ENCODE measurements around the gene KDM4B. TPM values are rescaled to one million over a fixed set of nuclear protein-coding genes. Genes with fewer than 3 reads are reported as not detected.
"Not testable (repeated sequence)": the region's sequence is repeated elsewhere in the genome, so short reads cannot be mapped to it uniquely, and the experiment has no call there.

Gene KDM4B
- total and polyA plus RNA-seq, 2 donors from 2014 or later, result 6.6 to 35.7 TPM

GRCh38 chr19:4972509-4973230, 3.8 kb downstream of the KDM4B start:
- peaks cover 0 to 41% (median 31%) of the 10 kb centered on the region in 3 donors for H3K4me1 ChIP-seq (ENCODE audit: control insufficient read depth in 2 of 3, insufficient read depth in 2 of 3, low read depth in 1 of 3, low read length in 3 of 3)

DNA sequence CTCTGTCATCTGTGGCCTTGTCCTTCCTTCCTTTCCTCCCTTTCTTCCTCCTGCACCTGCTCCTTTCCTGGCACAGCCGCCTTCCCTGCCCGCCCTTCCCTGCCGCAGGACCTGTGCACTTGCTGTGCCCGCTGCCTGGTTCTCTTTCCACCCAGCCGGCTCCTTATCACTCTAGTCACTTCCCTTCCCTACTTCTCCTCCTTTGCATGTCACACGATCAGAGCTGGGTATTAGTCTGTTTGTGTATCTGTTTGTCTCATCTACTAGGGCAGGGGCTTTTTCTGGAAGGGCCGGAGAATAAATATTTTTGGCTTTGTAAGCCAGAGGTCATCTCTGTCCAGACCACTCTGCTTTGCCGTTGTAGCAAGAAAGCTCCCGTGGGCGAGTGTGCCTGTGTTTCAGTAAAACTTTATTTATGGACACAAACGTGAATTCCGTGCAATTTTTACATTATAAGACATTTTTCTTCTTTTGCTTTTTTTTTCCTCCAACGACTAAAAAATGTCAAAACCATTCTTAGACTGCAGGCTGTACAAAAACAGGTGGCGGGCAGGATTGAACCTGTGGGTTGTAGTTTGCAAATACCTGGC, 6.1 kb downstream of the KDM4B start:
- no peak overlapping the region for H3K27ac ChIP-seq (ENCODE audit: low read depth in 2 of 2, low read length in 2 of 2)
- FAIRE-seq, result no peak
- intact Hi-C loops (cut with DNase I), result no loop called here
- TF ChIP-seq CTCF (IDR thresholded peaks at IDR 0.05; ENCODE audit: borderline replicate concordance, extremely low read depth, insufficient read depth), result no peak
- H3K9me3 ChIP-seq (ENCODE audit: control insufficient read depth in 2 of 3, insufficient read depth in 1 of 3, low read length in 3 of 3), result no peaks in the 10 kb centered on the region
- DNase-seq, result no peak
- H3K36me3 ChIP-seq (ENCODE audit: control insufficient read depth in 2 of 3, insufficient read depth in 3 of 3, low read length in 3 of 3), result no peaks in the 10 kb centered on the region
- no peak overlapping the region for H3K4me3 ChIP-seq (ENCODE audit: low read length in 3 of 3)
- no peak overlapping the region for H3K9ac ChIP-seq (ENCODE audit: low read length in 3 of 3)
- no peaks in the 10 kb centered on the region for H3K27me3 ChIP-seq (ENCODE audit: control insufficient read depth, insufficient read depth, low read length)
- peaks cover 0 to 39% (median 32%) of the 10 kb centered on the region in 3 donors for H3K4me1 ChIP-seq (ENCODE audit: control insufficient read depth in 2 of 3, insufficient read depth in 2 of 3, low read depth in 1 of 3, low read length in 3 of 3)

More at GRCh38 chr19:4972509-4973230, 3.8 kb downstream of the KDM4B start:
- DNase-seq (no peak), FAIRE-seq (no peak)
- Histone ChIP-seq H3K9ac (ENCODE audit: low read length in 3 of 3) (peak overlapping the region in 1 of 3 donors; percentile 36), H3K9me3 (ENCODE audit: control insufficient read depth in 2 of 3, insufficient read depth in 1 of 3, low read length in 3 of 3) (no peaks in the 10 kb centered on the region), H3K27me3 (ENCODE audit: control insufficient read depth, insufficient read depth, low read length) (no peaks in the 10 kb centered on the region), H3K36me3 (ENCODE audit: control insufficient read depth in 2 of 3, insufficient read depth in 3 of 3, low read length in 3 of 3) (no peaks in the 10 kb centered on the region), H3K4me3 (ENCODE audit: low read length in 3 of 3) (no peak overlapping the region), H3K27ac (ENCODE audit: low read depth in 2 of 2, low read length in 2 of 2) (peak overlapping the region in 1 of 2 donors; percentile 29)
- intact Hi-C loops (cut with DNase I), result no loop called here
- no peak for TF ChIP-seq CTCF (IDR thresholded peaks at IDR 0.05; ENCODE audit: borderline replicate concordance, extremely low read depth, insufficient read depth)

DNA sequence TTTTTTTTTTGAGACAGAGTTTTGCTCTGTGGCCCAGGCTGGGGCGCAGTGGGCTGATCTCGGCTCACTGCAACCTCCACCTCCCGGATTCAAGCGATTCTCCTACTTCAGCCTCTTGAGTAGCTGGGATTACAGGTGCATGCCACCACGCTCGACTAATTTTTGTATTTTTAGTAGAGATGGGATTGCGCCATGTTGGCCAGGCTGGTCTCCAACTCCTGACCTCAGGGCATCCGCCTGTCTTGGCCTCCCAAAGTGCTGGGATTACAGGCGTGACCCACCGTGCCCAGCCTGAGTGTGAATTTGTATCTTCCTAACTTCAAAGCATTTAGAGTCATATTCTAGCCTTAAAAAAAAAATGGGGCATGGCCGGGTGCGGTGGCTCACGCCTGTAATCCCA, 6.7 kb downstream of the KDM4B start:
- H3K9ac ChIP-seq (ENCODE audit: low read length in 3 of 3); H3K4me3 ChIP-seq (ENCODE audit: low read length in 3 of 3); FAIRE-seq; DNase-seq; H3K9me3 ChIP-seq (ENCODE audit: control insufficient read depth in 2 of 3, insufficient read depth in 1 of 3, low read length in 3 of 3); H3K36me3 ChIP-seq (ENCODE audit: control insufficient read depth in 2 of 3, insufficient read depth in 3 of 3, low read length in 3 of 3); H3K27me3 ChIP-seq (ENCODE audit: control insufficient read depth, insufficient read depth, low read length); intact Hi-C loops (cut with DNase I): not testable (repeated sequence)
- Histone ChIP-seq H3K4me1 (ENCODE audit: control insufficient read depth in 2 of 3, insufficient read depth in 2 of 3, low read depth in 1 of 3, low read length in 3 of 3) (peaks cover 0 to 32% (median 32%) of the 10 kb centered on the region in 3 donors), H3K27ac (ENCODE audit: low read depth in 2 of 2, low read length in 2 of 2) (peak overlapping the region in 1 of 2 donors; percentile 66)
